K562 (cell line): Measurements from ENCODE around the gene NUP98. TPM values are rescaled to one million over a fixed set of nuclear protein-coding genes. Genes with fewer than 3 reads are reported as not detected.
A peak's percentile ranks its signal among the peaks of the same experiment; 100 is the strongest.

Experiments
- ATF7 ChIP-seq: fragments of 450-650 bp; IDR thresholded peaks from 2 replicates; pipeline ENCODE4 v1.7.1; 2014; ENCODE audit warnings: mild to moderate bottlenecking, moderate library complexity
- CC2D1A ChIP-seq: fragments of 450-650 bp; IDR thresholded peaks from 2 replicates; pipeline ENCODE4 v1.6.1; 2017; ENCODE audit warnings: mild to moderate bottlenecking
- DLX4 ChIP-seq: fragments of 250-450 bp; sonication (Bioruptor Pico); IDR thresholded peaks from 2 replicates; pipeline ENCODE4 v1.6.1; 2021; ENCODE audit warnings: mild to moderate bottlenecking
- E2F5 ChIP-seq: sonication (generic); formaldehyde crosslinking; IDR thresholded peaks from 2 replicates; pipeline ENCODE4 v1.8.0; 2022; ENCODE audit warnings: mild to moderate bottlenecking, missing genetic modification reagents
- FOS ChIP-seq: IDR thresholded peaks from 3 replicates; pipeline ENCODE4 v1.6.1; 2011; ENCODE audit not compliant: insufficient read length; ENCODE audit errors: extremely low read depth
- NR2F6 ChIP-seq: fragments of 450-650 bp; formaldehyde crosslinking; IDR thresholded peaks from 2 replicates; pipeline ENCODE4 v1.4.0; 2020; ENCODE audit warnings: mild to moderate bottlenecking
- POLR2A ChIP-seq: fragments of 450-650 bp; conservative IDR thresholded peaks from 2 replicates; pipeline ENCODE4 v1.6.1; 2016
- PRPF4 ChIP-seq: fragments of 200-400 bp; formaldehyde crosslinking; IDR thresholded peaks from one replicate; pipeline ENCODE4 v1.6.1; 2017; ENCODE audit warnings: low read length, low read depth, mild to moderate bottlenecking; ENCODE audit not compliant: insufficient read depth, poor library complexity, severe bottlenecking
- SRSF7 ChIP-seq: fragments of 200-400 bp; formaldehyde crosslinking; optimal IDR thresholded peaks from 2 replicates; pipeline ENCODE3; 2017; ENCODE audit warnings: mild to moderate bottlenecking, low read depth, low read length
- SRSF9 ChIP-seq: fragments of 200-400 bp; formaldehyde crosslinking; IDR thresholded peaks from 2 replicates; pipeline ENCODE4 v1.6.1; 2017; ENCODE audit warnings: low read depth, low read length, borderline replicate concordance
- TCF3 ChIP-seq: sonication (generic); formaldehyde crosslinking; IDR thresholded peaks from 2 replicates; pipeline ENCODE4 v1.4.0; 2020; ENCODE audit warnings: mild to moderate bottlenecking, missing genetic modification reagents
- YY1 ChIP-seq, 3 experiments: IDR thresholded peaks; 2 replicates each; pipeline ENCODE4 v1.6.1; 2011; ENCODE audit warnings: low read length in 2 of 3, mild to moderate bottlenecking in 2 of 3, moderate library complexity in 2 of 3, borderline replicate concordance in 1 of 3, control low read depth in 1 of 3, low read depth in 1 of 3; ENCODE audit not compliant: insufficient read depth in 3 of 3, insufficient replicate concordance in 2 of 3, control insufficient read depth in 1 of 3, insufficient read length in 1 of 3; ENCODE audit errors: extremely low read depth in 1 of 3
- ZNF384 ChIP-seq: IDR thresholded peaks from 2 replicates; pipeline ENCODE4 v1.6.1; 2012; ENCODE audit warnings: low read depth, low read length, improper control_type of control experiment
- ZNF407 ChIP-seq: fragments of 450-650 bp; IDR thresholded peaks from 2 replicates; pipeline ENCODE4 v1.6.1; 2016; ENCODE audit warnings: low read depth
- ZNF57 ChIP-seq: fragments of 450-650 bp; formaldehyde crosslinking; IDR thresholded peaks from 2 replicates; pipeline ENCODE4 v1.4.0; 2020; ENCODE audit warnings: mild to moderate bottlenecking, moderate library complexity
- ZNF668 ChIP-seq: fragments of 250-450 bp; sonication (Bioruptor Pico); IDR thresholded peaks from 2 replicates; pipeline ENCODE4 v1.8.0; 2022; ENCODE audit warnings: mild to moderate bottlenecking, inconsistent platforms
- ZNF696 ChIP-seq: fragments of 250-450 bp; sonication (Bioruptor Pico); conservative IDR thresholded peaks from 2 replicates; pipeline ENCODE4 v1.4.0; 2020; ENCODE audit warnings: mild to moderate bottlenecking, moderate library complexity
- polyA plus RNA-seq, 8 experiments: library from polyadenylated mRNA; depleted of rRNA in 4 of 8; stranded (reverse) in 5 of 8; unstranded in 3 of 8; fragments of >200 nt; fragmentation: Nextera tagmentation in 2 of 8; fragmentation: Illumina TruSeq in 1 of 8; extraction: Ambion mirVana in 2 of 8; extraction: Trizol in 1 of 8; gene quantifications; 2 replicates each; pipeline versions ENCODE4 v1.2.1 to v1.2.3, GENCODE V29; 2011 to 2014; ENCODE audit warnings: inconsistent platforms in 1 of 8, missing spikeins in 1 of 8
- total RNA-seq, 7 experiments: library from RNA; depleted of rRNA in 6 of 7; stranded (reverse); fragments of >200 nt in 6 of 7; fragmentation: Illumina TruSeq in 2 of 7; extraction: Trizol in 2 of 7; gene quantifications; 2 replicates each; pipeline versions ENCODE4 v1.2.1 to v1.2.3, GENCODE V29; 2011 to 2021; ENCODE audit warnings: low replicate concordance in 1 of 7
- TF ChIP-seq, protein P1 (sequence below): fragments of 250-450 bp; sonication (Bioruptor Pico); IDR thresholded peaks from 2 replicates; pipeline ENCODE4 v1.8.0; 2021; ENCODE audit warnings: borderline replicate concordance, mild to moderate bottlenecking, moderate library complexity; ENCODE audit not compliant: poor library complexity, severe bottlenecking

Gene NUP98
- total and polyA plus RNA-seq, 9 of the 15 experiments (the other 6 are each of a cell fraction or from before 2014, with no cell fraction given) = 45.1 to 196 (median 130) TPM

DNA sequence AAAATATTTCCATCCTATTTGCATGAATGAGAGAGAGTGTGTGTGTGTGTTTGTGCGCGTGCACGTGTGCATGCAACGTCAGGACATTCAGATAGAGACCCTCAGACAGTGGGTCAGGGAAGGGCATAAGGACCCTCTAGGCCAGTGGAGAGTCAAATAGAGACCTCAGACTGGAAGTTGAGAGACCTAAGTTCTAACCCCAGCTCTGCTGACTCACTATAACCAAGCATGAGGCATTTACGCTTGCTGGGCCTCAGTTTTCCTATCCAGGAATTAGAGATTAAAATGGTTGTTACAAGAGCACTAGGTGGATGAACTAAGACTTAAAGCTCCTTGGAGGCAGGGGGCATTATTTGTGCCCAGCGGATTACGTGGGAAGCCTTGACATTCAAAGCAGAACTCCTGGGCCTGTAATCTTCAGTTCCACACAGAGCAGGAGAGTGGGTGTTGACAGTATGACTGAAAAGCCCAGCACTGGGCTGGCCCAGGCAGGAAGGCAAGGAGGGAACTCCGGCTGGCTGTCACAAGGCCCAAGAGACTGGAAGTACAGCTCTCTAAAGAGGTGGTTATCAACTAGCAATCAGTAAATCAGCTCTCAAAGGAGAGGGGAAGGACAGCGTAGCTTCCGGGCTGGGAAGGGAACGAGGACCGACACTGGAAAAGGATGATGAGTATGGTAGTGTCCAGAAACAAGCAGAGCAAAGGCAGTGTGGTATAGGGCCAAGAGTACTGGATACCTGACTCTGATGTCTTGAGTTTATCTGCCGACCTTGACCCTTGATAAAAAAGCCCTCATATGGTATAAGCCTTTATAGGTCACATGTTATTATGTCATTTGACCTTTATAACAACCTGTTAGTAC, 34.3 kb upstream of the NUP98 start (continued):
- TF ChIP-seq E2F5 (CRISPR knock-in tag) (no peak), ZNF668 (CRISPR knock-in tag) (no peak), YY1 (IDR thresholded peaks at IDR 0.05; ENCODE audit: borderline replicate concordance in 1 of 3, control insufficient read depth in 1 of 3, extremely low read depth in 1 of 3, insufficient read depth in 3 of 3, insufficient read length in 1 of 3, insufficient replicate concordance in 2 of 3, low read depth in 1 of 3, low read length in 2 of 3) (no peak), PRPF4 (no peak), ZNF407 (no peak), ZNF57 (CRISPR knock-in tag) (no peak), ZNF696 (no peak), SRSF9 (no peak), POLR2A (no peak), ATF7 (peak; percentile 68), DLX4 (CRISPR knock-in tag) (no peak), SRSF7 (no peak), FOS (no peak), ZNF384 (no peak), TCF3 (0 out of 2 replicates have a peak, but pooled peaks have one; percentile 36), NR2F6 (no peak), CC2D1A (no peak)
- TF ChIP-seq, protein P1, sequence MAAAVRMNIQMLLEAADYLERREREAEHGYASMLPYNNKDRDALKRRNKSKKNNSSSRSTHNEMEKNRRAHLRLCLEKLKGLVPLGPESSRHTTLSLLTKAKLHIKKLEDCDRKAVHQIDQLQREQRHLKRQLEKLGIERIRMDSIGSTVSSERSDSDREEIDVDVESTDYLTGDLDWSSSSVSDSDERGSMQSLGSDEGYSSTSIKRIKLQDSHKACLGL (CRISPR knock-in tag) = no peak
